Right atrium auricular region (tissue), 2 donors: Measurements from ENCODE around the gene KRT3. TPM values are rescaled to one million over a fixed set of nuclear protein-coding genes. Genes with fewer than 3 reads are reported as not detected.
"Not testable (repeated sequence)": the region's sequence is repeated elsewhere in the genome, so short reads cannot be mapped to it uniquely, and the experiment has no call there.

ENCODE experiments used
- DNase-seq: peaks from one replicate; pipeline ENCODE4 v3.0.0-alpha.2; 2019; ENCODE audit warnings: low spot score
- H3K27ac ChIP-seq, 2 donors: fragments of 200-600 bp; sonication (generic); 1 replicate in 1 of 2; 2 replicates in 1 of 2; pipeline ENCODE4 v1.5.1; 2016 to 2019
- H3K27me3 ChIP-seq, 2 donors: fragments of 200-600 bp; sonication (generic); one replicate each; pipeline versions ENCODE4 v1.5.1 to v1.6.0; 2017 to 2019
- H3K36me3 ChIP-seq: fragments of 200-600 bp; sonication (generic); one replicate; pipeline ENCODE4 v1.5.1; 2016
- H3K4me1 ChIP-seq, 2 donors: fragments of 200-600 bp; sonication (generic); one replicate each; pipeline versions ENCODE4 v1.5.1 to v1.6.0; 2017 to 2019
- H3K4me3 ChIP-seq, 2 donors: fragments of 200-600 bp; sonication (generic); 1 replicate in 1 of 2; 2 replicates in 1 of 2; pipeline ENCODE4 v1.5.1; 2017 to 2019; ENCODE audit warnings: mild to moderate bottlenecking in 1 of 2, moderate library complexity in 1 of 2
- H3K9me3 ChIP-seq, 2 donors: fragments of 200-600 bp; sonication (generic); one replicate each; pipeline ENCODE4 v1.5.1; 2019
- CTCF ChIP-seq, 2 donors: fragments of 200-600 bp; sonication (generic); IDR thresholded peaks; one replicate each; pipeline ENCODE4 v1.5.1; 2019; ENCODE audit warnings: antibody characterized with exemption in 2 of 2
- total RNA-seq, 2 donors: library from RNA; depleted of rRNA; stranded (reverse); fragments of >200 nt; gene quantifications; one replicate each; pipeline ENCODE4 v1.1.0, GENCODE V29; 2016

KRT3 gene
- total RNA-seq, 2 donors from 2014 or later = not detected

DNA sequence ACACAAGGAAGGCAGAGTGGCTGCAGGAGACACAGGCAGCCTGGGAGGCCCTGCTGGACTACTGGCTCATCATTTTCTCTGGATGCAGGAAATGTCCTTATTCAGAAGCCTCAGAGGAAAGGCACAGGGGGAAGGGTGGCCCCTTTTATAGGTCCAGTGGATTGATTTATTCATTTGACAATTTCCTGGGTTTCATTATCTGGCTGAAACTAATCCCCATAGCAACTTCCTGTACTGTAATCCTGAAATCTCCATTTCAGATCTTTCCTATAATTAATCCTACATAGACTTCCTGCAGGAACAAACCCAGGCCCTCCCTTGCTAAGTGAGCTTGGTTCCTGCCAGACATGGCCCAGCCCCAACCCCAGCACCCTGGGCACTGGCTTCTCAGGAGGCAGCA, 41.8 kb downstream of the KRT3 start:
- H3K36me3 ChIP-seq = no peaks in the 10 kb centered on the region
- H3K4me3 ChIP-seq = no peak overlapping the region
- H3K4me1 ChIP-seq = no peaks in the 10 kb centered on the region
- no peaks in the 10 kb centered on the region for H3K9me3 ChIP-seq
- no peak overlapping the region for H3K27ac ChIP-seq
- TF ChIP-seq CTCF (IDR thresholded peaks at IDR 0.05) = no peak
- H3K27me3 ChIP-seq = no peaks in the 10 kb centered on the region
- no peak for DNase-seq

DNA sequence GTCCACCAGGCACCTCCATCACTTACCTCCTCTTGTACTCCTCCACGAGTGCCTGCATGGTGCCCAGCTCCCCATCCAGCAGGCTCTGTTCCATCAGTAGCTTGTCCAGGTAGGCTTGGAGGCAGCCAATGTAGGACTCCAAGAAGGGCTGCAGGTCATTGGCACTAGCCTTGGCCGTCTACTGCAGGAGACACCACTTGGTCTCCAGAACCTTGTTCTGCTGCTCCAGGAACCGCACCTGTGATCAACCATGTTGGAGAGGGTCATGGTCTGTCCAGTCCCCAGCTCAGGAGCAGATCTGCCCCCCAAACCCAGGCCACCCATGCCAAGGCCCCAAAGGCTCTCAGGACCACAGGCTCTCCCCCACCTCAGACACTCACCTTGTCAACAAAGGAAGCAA, 42.6 kb downstream of the KRT3 start:
- H3K4me1 ChIP-seq = no peaks in the 10 kb centered on the region
- H3K27me3 ChIP-seq = no peaks in the 10 kb centered on the region

DNA sequence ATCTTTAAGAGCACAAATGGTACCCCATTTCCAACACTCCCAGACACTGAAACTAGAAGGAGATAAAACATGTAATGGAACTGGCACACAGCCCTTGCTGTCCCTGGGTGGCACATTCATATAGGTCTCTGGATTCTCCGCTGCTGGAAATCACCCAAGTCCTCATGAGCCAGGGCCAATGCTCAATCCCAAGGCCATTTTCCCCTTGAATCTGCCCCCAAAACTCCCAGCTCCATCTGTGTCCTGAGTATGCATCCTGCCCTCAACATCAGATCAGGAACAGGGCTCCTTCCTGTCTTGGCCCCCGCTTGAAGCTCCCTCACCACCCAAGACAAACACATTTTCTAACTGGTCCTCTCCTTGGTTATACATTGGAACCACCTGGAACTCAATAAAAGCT, 43.4 kb downstream of the KRT3 start:
- Histone ChIP-seq H3K36me3 (no peaks in the 10 kb centered on the region), H3K27me3 (no peaks in the 10 kb centered on the region), H3K9me3 (no peaks in the 10 kb centered on the region), H3K4me1 (no peaks in the 10 kb centered on the region), H3K27ac (no peak overlapping the region), H3K4me3 (no peak overlapping the region)
- no peak for TF ChIP-seq CTCF (IDR thresholded peaks at IDR 0.05)
- no peak for DNase-seq

More for the DNA sequence above, 42.6 kb downstream of the KRT3 start:
- H3K27ac ChIP-seq = no peak overlapping the region
- H3K4me3 ChIP-seq = no peak overlapping the region
- no peak for DNase-seq
- H3K36me3 ChIP-seq = no peaks in the 10 kb centered on the region
- TF ChIP-seq CTCF (IDR thresholded peaks at IDR 0.05) = no peak
- H3K9me3 ChIP-seq = no peaks in the 10 kb centered on the region

- H3K4me3 ChIP-seq = no peak overlapping the region
- H3K27me3 ChIP-seq = no peaks in the 10 kb centered on the region
- H3K9me3 ChIP-seq = no peaks in the 10 kb centered on the region
- no peak for TF ChIP-seq CTCF (IDR thresholded peaks at IDR 0.05)
- no peaks in the 10 kb centered on the region for H3K36me3 ChIP-seq
- DNase-seq = no peak
- no peaks in the 10 kb centered on the region for H3K4me1 ChIP-seq
- no peak overlapping the region for H3K27ac ChIP-seq
Measured at GRCh38 chr12:52751795-52752194, 44.1 kb downstream of the KRT3 start.

DNA sequence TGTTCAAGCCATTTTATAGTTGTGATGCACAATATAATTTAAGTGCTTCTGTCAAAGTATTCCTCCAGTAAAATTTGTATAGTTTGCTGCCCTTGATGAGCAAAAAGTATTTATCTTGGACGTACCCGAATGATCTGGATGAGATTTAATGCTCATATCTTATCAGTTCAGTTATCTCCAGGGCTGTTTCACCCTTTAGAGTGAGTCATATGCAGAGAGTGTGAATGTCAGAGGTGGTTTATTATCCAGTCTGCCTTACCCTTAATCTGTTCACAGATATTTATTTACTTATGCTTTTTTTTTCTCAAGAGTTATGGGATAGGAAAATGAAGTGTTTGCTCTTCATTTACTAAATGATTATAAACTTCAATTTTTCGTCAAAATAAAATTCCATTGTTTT, 45.4 kb downstream of the KRT3 start:
- H3K4me1 ChIP-seq = not testable (repeated sequence)

DNA sequence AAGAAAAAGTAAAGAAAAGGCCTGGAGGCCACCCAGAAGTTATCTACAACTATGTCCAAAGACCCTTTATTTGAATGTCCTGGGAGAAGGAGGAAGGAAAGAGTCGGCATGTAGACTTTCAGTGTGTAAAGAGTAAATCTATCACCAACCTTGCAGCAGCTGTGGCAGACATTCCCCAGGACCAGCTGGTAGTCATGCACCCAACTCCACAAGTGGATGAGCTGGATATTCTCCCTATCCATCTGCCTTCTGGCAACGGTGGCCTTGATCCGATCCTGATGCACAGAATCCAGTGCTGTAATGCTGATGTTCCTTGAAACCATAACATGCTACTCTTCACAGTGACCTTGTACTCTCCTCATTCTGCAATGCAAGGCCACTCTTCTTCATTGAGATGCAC, 46.1 kb downstream of the KRT3 start:
- DNase-seq = no peak
- Histone ChIP-seq H3K9me3 (no peaks in the 10 kb centered on the region), H3K27me3 (no peaks in the 10 kb centered on the region), H3K27ac (no peak overlapping the region), H3K4me3 (no peak overlapping the region), H3K4me1 (no peaks in the 10 kb centered on the region), H3K36me3 (no peaks in the 10 kb centered on the region)
- TF ChIP-seq CTCF (IDR thresholded peaks at IDR 0.05) = no peak

More for the DNA sequence above, 45.4 kb downstream of the KRT3 start:
- not testable (repeated sequence) for H3K27me3 ChIP-seq, DNase-seq, H3K27ac ChIP-seq, H3K9me3 ChIP-seq, H3K36me3 ChIP-seq, H3K4me3 ChIP-seq
